ENCODE data around the gene OLFM2. TPM values are rescaled to one million over a fixed set of nuclear protein-coding genes. Genes with fewer than 3 reads are reported as not detected.

OLFM2 gene
- total RNA-seq, 1 experiment from 2014 or later, result 75.6 TPM

- no peaks in the 10 kb centered on the region for H3K79me1 ChIP-seq (ENCODE audit: insufficient read depth, low read depth, low read length, poor library complexity, severe bottlenecking)
- Mint-ChIP-seq H3K4me1 (peaks cover 14 to 17% of the 10 kb centered on the region in 2 experiments), H3K27me3 (ENCODE audit: low read depth) (no peaks in the 10 kb centered on the region; the same call in 1 of the 2 replicates), H3K9me3 (no peaks in the 10 kb centered on the region; a peak in 1 of 5 replicates), H3K36me3 (ENCODE audit: insufficient read depth in 1 of 3, low read depth in 3 of 3) (peaks cover 2 to 4% (median 2%) of the 10 kb centered on the region in 3 experiments; a peak in 5 of 7 replicates), H3K4me3 (peak overlapping the region; percentile 65 to 84), H3K27ac (peak overlapping the region in 2 of 3 experiments; percentile 42 to 58; a peak in 2 of 7 replicates)
- H2AK5ac ChIP-seq (ENCODE audit: insufficient read length, low read length), result no peak overlapping the region
- no peak overlapping the region for H3K23ac ChIP-seq (ENCODE audit: insufficient read length, low read depth, low read length)
- DNase-seq, result peak; percentile 87
- H2AFZ ChIP-seq (ENCODE audit: low read length), result no peak overlapping the region
- H3K4me2 ChIP-seq (ENCODE audit: insufficient read depth, insufficient read length, low read length), result peak overlapping the region; percentile 92
- no peak overlapping the region for H3T11ph ChIP-seq (ENCODE audit: low read length)
- H2BK12ac ChIP-seq (ENCODE audit: insufficient read length, low read depth, low read length), result no peak overlapping the region
- H3K9me3 ChIP-seq (ENCODE audit: control insufficient read depth, low read depth, low read length), result no peaks in the 10 kb centered on the region
- H2BK15ac ChIP-seq (ENCODE audit: low read depth, low read length), result no peak overlapping the region
- H3K27ac ChIP-seq (ENCODE audit: insufficient read length, low read depth, low read length), result no peak overlapping the region
- no peak overlapping the region for H4K8ac ChIP-seq (replicated peaks; ENCODE audit: insufficient read length, low read depth, low read length)
- H3K4ac ChIP-seq (ENCODE audit: low read depth, low read length), result no peak overlapping the region; the same call in 1 of the 2 replicates
- no peak overlapping the region for H4K91ac ChIP-seq (ENCODE audit: insufficient read length, low read depth, low read length)
- no peak overlapping the region for H2BK120ac ChIP-seq (ENCODE audit: low read depth, low read length, poor library complexity, severe bottlenecking)
- no peaks in the 10 kb centered on the region; the same call in 1 of the 2 replicates for H3K4me1 ChIP-seq (ENCODE audit: insufficient read depth, low read length)
- H3K14ac ChIP-seq (ENCODE audit: insufficient read depth, low read length), result peak overlapping the region; percentile 72
- H4K20me1 ChIP-seq (ENCODE audit: control insufficient read depth, insufficient read depth, insufficient read length), result peaks cover 2% of the 10 kb centered on the region
- peaks cover 11% of the 10 kb centered on the region for H3K23me2 ChIP-seq (ENCODE audit: insufficient read length, low read depth, low read length, poor library complexity, severe bottlenecking)
- no peaks in the 10 kb centered on the region; the same call in 1 of the 2 replicates for H3K79me2 ChIP-seq (ENCODE audit: insufficient read depth, low read length)
- H3K9ac ChIP-seq (ENCODE audit: extremely low read depth, insufficient read length, low read length), result peak overlapping the region; percentile 53
- H2BK20ac ChIP-seq (ENCODE audit: low read depth, low read length, poor library complexity, severe bottlenecking), result no peak overlapping the region
- no CpG with 5 or more reads among the region's 65 CpGs for WGBS (ENCODE audit: extremely low coverage, insufficient read length, low lambda C conversion rate)
- H3K27me3 ChIP-seq (ENCODE audit: insufficient read depth, low read length), result no peaks in the 10 kb centered on the region
- no peak overlapping the region for H4K5ac ChIP-seq (ENCODE audit: insufficient read length, low read depth, low read length)
- H2BK5ac ChIP-seq (ENCODE audit: insufficient read length, low read length), result no peak overlapping the region
- no peak overlapping the region for H3K56ac ChIP-seq (ENCODE audit: insufficient read length, low read depth, low read length)
- TF ChIP-seq, protein P1, sequence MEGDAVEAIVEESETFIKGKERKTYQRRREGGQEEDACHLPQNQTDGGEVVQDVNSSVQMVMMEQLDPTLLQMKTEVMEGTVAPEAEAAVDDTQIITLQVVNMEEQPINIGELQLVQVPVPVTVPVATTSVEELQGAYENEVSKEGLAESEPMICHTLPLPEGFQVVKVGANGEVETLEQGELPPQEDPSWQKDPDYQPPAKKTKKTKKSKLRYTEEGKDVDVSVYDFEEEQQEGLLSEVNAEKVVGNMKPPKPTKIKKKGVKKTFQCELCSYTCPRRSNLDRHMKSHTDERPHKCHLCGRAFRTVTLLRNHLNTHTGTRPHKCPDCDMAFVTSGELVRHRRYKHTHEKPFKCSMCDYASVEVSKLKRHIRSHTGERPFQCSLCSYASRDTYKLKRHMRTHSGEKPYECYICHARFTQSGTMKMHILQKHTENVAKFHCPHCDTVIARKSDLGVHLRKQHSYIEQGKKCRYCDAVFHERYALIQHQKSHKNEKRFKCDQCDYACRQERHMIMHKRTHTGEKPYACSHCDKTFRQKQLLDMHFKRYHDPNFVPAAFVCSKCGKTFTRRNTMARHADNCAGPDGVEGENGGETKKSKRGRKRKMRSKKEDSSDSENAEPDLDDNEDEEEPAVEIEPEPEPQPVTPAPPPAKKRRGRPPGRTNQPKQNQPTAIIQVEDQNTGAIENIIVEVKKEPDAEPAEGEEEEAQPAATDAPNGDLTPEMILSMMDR (conservative IDR thresholded peaks at IDR 0.05), result peak; percentile 77
- peak overlapping the region; percentile 69 for H3K18ac ChIP-seq (ENCODE audit: insufficient read length, low read depth, low read length)
Observed at GRCh38 chr19:9914315-9915207, 21.8 kb downstream of the OLFM2 start.
